Measurements from ENCODE around the gene ACOX3. TPM values are rescaled to one million over a fixed set of nuclear protein-coding genes. Genes with fewer than 3 reads are reported as not detected.

Gene ACOX3
- total and polyA plus RNA-seq, 2 of the 8 experiments (the other 6 are each of a cell fraction or from before 2014, with no cell fraction given), result 2.5 to 9.9 TPM

DNA sequence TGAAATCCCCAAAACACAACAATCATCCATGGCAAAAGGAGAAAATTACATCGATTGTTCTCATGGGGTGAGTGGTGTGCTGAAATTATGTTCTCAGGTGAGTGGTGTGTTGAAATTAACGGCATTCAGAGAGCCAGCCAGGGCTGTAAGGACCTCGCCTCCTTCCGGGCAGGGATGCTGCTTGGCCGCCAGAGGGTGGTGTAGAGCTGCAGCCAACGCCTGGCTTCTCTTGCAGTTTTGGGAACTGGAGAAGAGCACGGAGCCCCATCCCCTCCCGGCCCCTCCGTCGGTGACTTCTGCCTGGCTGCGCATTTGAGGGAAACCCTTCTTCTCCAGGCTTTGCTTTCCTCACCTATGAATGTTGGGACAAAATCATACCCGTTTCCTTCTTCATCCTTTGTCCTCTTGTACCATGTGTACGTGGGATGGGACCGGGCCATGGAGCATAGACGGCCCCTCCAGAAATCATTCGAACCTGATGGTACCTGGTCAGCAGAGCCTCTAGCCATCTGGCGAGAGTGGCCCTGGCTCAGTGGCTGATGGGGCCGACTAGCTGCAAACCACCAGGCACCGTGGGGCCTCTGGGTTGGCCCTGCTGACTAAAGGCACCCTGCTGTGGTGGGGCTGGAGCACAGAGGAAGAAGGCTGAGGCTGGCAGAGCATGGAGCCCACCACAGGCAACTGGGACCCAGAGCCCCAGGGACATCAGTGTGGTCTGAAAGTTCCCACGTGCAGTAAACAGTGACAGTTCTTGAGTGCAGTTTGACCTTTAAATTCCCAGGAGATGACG lies 28.4 kb upstream of the ACOX3 start (continued):
- TF ChIP-seq, protein P1, sequence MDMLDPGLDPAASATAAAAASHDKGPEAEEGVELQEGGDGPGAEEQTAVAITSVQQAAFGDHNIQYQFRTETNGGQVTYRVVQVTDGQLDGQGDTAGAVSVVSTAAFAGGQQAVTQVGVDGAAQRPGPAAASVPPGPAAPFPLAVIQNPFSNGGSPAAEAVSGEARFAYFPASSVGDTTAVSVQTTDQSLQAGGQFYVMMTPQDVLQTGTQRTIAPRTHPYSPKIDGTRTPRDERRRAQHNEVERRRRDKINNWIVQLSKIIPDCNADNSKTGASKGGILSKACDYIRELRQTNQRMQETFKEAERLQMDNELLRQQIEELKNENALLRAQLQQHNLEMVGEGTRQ (IDR thresholded peaks at IDR 0.05; ENCODE audit: low read length), result no peak
- TF ChIP-seq KDM4A (IDR thresholded peaks at IDR 0.05; ENCODE audit: low read depth, low read length, severe bottlenecking), result no peak
- no peak; the same call in 1 of the 2 replicates for TF ChIP-seq GABPA (IDR thresholded peaks at IDR 0.05; ENCODE audit: borderline replicate concordance, insufficient read depth, low read length)
- TF ChIP-seq JUN (IDR thresholded peaks at IDR 0.05; ENCODE audit: low read depth, low read length), result no peak
